D721Med (cell line): ENCODE measurements around the gene PHLDA1.

Source experiments
- DNase-seq: peaks from one replicate; pipeline ENCODE4 v3.0.0; 2011; ENCODE audit warnings: low spot score; ENCODE audit not compliant: insufficient read length
- FAIRE-seq: peaks from 2 replicates; lab custom pipeline; 2011; peaks lifted over from hg19 to GRCh38; lab: Jason Lieb, UNC
- TF ChIP-seq, protein P1 (sequence below): IDR thresholded peaks from 2 replicates; pipeline ENCODE4 v1.5.1; 2012; ENCODE audit warnings: mild to moderate bottlenecking, control low read depth; ENCODE audit not compliant: insufficient read depth; ENCODE audit errors: missing control alignments

Gene PHLDA1

DNA sequence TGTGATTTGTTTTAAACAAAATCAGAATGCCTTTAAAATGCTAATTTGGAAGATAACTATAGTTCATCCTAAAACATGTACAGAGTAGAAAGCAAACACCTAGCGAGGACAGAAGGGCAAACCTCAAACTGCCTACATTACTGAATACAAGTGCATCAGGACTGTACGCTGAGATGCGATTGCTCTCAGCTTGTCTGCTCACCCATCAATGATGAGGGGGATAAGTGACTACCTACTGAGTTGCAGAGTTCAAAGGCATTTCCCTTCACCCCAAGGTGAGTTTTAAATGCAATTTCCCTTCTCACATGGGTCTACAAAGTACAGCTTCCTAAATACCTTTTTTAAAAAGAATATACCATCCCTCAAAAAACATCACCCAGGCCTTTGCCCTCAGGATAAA is 52.9 kb downstream of the PHLDA1 start:
- FAIRE-seq (no peak), DNase-seq (no peak)
- TF ChIP-seq, protein P1, sequence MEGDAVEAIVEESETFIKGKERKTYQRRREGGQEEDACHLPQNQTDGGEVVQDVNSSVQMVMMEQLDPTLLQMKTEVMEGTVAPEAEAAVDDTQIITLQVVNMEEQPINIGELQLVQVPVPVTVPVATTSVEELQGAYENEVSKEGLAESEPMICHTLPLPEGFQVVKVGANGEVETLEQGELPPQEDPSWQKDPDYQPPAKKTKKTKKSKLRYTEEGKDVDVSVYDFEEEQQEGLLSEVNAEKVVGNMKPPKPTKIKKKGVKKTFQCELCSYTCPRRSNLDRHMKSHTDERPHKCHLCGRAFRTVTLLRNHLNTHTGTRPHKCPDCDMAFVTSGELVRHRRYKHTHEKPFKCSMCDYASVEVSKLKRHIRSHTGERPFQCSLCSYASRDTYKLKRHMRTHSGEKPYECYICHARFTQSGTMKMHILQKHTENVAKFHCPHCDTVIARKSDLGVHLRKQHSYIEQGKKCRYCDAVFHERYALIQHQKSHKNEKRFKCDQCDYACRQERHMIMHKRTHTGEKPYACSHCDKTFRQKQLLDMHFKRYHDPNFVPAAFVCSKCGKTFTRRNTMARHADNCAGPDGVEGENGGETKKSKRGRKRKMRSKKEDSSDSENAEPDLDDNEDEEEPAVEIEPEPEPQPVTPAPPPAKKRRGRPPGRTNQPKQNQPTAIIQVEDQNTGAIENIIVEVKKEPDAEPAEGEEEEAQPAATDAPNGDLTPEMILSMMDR, result no peak

DNA sequence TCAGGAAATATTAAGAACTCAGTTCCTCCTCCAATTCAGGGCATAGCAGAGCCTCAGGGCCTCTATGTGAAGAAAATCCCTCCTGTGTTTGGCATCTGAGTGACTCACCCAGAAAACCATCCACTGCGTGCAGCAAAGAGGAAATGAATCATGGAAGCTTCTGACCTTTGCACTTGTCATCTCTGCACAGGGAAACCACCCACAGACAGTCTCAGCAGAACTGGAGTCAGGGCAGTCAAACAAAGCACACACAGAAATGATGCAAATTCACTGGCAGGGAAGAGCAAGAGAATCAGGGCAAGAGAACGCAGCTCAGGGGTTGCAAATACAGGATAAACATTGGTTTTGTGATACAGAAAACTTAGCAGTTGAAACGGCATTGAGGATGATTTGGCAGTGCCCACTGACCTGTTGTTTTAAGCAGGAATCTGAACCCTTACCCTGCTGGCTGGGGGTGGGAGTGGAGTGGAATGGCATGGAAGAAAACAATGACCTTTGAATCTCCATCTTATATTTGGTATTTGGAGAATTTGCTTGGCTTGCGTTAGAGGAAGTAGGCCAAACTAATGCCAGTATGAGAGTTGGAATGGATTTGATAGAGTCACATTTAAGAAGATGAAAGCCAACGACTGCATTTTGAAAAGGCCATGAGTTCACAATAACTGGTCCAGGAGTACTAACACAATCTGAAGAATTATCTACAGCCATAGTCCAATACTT is 53.5 kb downstream of the PHLDA1 start:
- no peak for FAIRE-seq
- TF ChIP-seq, protein P1, result no peak
- no peak for DNase-seq

DNA sequence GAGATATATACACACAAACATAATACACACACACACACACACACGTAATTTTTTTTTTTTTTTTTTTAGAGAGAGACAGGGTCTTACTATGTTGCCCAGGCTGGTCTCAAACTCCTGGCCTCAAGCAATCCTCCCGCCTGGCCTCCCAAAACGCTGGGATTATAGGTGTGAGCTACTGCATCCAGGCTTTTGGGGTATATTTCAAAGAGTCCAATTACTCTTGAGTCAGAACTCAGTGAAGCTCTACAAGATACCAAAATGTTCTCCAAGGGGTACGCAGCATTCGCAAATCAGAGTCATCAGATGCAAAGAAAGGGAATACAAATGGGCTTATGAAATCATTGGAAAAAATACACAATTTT is 54.0 kb downstream of the PHLDA1 start:
- TF ChIP-seq, protein P1, result no peak
- FAIRE-seq (no peak), DNase-seq (no peak)

DNA sequence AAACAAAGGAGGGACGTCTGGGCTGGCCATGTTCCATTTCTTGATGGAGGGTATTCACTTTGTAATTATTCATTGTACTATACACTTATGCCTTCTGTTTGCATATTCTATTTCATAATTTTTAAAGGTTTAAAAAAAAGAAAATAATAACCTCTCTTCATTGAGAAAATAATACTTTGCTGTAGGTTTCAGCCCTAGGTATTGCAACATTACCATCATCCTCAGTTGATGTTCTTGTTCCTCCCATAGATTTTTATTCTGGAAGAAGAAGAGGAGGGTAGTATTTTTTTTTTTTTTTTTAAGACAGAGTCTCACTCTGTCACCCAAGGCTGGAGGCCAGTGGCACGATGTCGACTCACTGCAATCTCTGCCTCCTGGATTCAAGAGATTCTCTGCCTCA is 54.7 kb downstream of the PHLDA1 start:
- TF ChIP-seq, protein P1, result no peak
- DNase-seq (no peak), FAIRE-seq (no peak)

DNA sequence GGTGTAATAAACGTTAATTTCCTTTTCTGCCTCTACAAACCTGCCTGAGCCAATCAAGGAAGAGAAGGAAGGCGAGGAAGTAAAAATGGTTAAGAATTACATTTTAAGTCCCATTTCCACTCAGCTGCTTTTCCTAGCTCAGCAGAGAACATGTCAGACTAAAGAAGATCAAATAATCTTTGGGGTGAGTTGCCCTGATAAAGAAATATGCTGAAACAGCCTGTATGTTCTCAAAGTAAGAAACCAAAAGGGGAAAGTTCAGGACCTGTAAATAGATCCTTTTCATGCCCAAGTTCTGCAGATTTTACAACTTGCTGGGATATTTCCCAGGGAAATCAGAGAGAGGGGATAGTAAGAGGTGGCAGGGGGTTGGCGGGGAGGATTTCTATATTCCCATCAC is 55.5 kb downstream of the PHLDA1 start:
- TF ChIP-seq, protein P1, result no peak
- DNase-seq, result no peak
- FAIRE-seq, result no peak

DNA sequence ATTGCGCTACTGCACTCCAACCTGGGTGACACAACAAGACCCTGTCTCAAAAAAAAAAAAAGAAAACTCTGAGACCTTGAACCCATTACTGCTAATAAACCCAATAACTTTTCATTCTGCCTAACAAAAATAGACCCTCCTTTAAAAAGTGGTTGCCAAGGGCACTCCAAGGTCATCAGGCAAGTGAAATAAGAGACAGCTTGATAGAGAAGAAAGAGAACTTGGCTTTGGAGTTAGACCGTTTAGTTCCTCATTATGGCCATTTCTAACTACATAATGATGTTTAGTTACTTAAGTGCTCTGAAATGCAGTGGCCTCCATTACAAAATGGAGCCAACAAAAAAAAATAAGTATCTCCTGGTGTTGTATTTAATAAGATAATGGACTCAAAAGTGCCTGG is 55.9 kb downstream of the PHLDA1 start:
- TF ChIP-seq, protein P1, result no peak
- no peak for FAIRE-seq
- DNase-seq, result no peak
